SHP77 (cell line): Measurements from ENCODE around the gene RAD51D.
"Not testable (repeated sequence)": the region's sequence is repeated elsewhere in the genome, so short reads cannot be mapped to it uniquely, and the experiment has no call there.

Source experiments
- DNase-seq, 2 experiments: peaks; one replicate each; lab custom pipeline; 2025; lab: John Stamatoyannopoulos, UW

RAD51D gene

DNA sequence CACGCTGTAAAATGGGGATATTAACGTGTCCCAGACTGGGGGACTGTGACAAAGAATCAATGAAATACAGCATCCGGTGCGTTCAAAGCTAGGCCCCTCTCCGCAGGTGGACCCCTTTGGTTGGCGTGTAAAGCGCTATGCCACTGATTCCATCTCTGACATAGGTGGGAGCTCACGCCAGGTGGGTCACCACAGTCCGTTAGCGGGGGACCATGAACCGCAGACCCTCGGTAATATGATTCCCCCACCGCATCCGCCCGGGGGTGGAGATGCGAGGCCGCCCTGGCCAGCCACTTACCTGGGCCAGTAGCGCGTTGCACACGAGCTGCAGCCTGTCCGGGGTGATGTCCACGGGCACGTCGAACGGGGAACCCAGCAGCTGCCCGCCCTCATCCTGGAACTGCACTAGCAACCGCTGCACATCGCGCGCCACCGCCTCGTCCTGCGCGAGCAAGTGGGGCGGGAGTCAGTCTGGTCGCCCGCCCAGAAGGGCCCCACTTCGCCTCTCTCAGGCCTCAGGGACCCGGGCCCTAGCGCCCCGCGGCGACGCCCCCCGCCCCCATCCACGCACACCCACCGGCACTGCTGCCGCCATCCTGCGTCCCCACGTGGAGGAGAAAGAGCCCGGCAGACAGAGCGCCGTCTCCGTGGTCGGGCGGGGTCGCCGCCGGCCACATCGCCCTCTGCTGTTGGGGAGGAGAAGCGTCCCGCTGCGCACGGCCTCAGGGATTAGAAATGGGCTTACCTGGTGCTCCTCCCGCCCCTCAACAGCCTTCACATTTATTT is 22.2 kb upstream of the RAD51D start, which contains the start of gene NLE1:
Gene NLE1 (minus strand): TSS at position 623 of the 786 bp plus-strand sequence. CDS start 28 bp downstream, at position 595.
- DNase-seq, result peak; percentile 60 to 62

DNA sequence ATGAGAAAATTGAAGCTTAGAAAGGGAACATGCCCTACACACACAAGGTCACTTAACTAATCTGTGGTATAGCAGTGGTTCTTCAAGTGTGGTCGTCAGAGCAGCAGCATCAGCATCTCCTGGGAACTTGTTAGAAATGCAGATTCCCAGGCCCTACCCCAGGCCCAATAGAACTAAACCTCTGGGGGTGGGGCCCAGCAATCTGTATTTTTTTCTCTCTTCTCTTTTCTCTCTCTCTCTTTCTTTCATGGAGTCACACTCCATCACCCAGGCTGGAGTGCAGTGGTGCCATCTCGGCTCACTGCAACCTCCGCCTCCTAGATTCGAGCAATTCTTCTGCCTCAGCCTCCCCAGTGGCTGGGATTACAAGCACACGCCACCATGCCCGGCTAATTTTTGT is 18.6 kb upstream of the RAD51D start:
- no peak for DNase-seq

DNA sequence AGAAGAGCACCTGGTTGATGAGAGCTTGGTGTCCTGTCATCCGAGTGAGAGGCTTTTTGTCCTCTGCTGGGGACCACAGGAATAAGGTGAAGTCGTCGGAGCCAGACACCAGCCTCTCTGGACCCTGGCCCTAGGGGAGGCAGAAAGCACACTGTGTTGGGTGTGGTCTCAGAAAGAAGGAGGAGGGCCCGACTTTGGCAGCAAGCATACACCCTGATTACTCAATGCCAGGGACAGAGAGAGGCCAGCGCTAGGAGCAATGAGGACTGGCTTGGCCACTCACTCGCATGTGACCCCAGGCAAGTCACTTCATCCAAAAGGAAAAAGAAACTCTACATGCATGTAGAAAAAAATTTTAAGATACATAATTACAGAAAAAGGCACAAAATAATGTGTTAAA is 15.7 kb upstream of the RAD51D start:
- no peak for DNase-seq

DNA sequence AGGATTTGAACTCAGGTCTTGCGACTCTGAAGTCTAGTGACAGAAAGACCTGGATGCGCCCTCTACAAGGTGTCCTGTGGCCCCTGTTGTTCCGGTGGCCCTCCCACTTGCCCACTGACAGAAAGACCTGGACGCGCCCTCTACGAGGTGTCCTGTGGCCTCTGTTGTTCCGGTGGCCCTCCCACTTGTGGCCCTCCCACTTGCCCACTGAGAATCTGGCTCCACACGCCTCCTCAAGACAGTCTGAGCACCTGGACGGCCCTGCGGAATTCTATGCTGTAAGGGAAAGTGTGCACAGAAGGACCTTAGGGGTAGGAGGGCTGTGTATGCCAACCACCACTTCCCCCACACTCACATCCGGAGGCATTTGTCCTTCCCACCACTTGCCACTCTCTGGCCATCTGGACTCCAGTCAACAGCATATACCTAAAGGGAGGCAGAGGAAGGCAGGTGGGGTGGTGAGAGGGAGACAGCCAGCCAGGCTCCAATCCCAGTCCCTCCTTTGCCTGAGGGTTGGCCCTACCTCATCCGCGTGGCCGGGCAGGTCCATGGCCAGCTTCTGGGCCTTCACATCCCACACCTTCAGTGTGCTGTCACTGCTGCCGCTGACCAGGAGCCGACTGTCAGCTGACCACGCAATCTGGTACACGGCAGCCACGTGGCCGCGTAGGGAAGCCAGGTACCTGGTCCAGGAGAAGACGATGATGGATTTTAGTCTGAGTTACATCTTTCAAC is 13.3 kb upstream of the RAD51D start:
- DNase-seq, result no peak

DNA sequence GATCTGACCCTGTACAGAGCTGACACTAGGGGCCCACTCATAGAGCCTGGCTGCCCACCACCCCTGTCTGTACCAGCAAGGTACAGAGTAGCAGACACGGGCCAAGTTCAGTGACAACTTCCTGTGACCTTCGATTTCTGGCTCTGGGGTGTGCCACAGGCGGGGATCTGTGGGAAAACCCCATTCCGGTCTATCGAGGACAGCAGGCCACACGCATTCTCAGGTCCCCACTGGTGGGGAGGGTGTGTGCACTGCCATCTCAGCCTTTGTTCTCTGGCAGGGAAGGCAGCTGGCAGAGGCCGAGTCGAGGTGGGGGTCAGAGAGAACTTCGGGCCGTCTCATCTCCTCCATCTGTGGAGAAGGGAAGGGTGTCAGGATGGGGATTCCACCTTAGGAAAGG is 12.4 kb upstream of the RAD51D start:
- DNase-seq, result no peak

DNA sequence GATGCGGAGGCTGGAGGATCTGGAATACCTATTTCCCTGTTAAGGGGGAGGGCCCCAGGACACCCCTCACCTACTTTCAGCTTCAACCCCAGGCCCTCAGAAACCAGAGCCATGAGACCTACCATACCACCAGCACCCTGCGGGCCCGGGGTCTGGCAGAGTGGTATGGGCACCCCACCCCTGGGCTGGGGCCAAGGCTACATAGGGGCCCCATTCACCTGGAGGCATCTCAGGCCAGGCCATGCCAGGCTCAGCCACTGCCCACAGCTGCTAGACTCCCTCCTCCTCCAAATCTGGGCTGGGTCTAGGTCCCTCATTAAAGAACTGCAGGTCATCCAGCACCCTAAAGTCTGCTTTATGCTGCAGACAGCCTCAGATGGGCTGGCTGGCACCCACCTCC is 10.7 kb upstream of the RAD51D start:
- no peak for DNase-seq

DNA sequence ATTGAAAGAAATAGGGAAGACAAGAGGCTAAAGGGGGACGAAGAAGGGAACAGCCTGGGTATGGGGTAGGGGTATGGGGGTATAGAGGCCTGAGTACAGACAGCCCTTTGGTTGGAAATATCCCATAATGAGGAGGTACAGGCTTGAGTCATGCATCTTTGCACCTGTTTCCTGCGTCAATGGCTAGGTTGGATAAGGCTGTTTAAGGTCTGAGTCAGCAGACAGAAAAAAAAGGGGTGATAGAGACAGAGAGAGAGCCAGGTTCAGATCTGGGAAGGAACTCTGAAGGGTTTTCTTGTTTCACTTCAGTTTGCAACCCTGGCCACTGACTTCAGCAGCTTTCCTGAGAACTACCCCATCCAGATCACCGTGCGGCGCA is 10.3 kb upstream of the RAD51D start:
- DNase-seq, result no peak

DNA sequence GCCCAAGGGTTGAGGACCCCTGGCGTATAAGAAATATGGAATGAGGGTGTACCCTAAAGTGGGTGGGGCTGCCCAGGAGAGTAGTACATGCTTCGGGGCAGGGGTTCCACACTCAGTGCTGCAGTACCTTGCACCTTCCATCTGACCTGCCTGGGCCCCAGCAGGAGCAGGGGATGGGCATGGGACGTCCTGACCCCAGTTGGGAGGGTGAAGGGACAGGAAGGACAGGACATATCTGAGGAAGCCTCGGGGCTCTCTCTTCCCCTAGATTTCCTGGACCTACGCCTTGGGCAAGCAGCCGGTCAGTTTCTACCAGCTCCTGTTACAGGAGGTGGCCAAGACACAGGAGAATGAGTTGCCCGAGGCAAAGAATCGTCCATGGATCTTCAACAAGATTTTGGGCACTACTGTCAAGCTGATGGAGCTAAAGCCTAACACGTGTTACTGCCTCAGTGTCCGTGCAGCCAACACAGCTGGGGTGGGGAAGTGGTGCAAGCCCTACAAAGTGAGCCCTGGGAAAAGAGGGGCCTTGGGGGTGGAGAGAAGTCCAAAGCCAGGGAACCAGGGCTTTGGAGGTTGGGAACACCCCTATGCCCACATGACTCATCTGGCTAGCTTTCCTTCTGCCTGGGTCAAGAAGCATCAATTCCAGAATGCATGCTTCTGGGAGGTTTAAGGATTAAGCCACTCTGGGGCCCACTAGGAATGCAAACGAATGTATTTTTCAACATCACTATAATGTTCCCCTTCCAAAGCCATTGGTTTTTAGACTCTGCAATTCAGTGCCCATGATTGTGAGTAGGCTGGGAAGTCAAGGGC is 9.7 kb upstream of the RAD51D start:
- no peak for DNase-seq

DNA sequence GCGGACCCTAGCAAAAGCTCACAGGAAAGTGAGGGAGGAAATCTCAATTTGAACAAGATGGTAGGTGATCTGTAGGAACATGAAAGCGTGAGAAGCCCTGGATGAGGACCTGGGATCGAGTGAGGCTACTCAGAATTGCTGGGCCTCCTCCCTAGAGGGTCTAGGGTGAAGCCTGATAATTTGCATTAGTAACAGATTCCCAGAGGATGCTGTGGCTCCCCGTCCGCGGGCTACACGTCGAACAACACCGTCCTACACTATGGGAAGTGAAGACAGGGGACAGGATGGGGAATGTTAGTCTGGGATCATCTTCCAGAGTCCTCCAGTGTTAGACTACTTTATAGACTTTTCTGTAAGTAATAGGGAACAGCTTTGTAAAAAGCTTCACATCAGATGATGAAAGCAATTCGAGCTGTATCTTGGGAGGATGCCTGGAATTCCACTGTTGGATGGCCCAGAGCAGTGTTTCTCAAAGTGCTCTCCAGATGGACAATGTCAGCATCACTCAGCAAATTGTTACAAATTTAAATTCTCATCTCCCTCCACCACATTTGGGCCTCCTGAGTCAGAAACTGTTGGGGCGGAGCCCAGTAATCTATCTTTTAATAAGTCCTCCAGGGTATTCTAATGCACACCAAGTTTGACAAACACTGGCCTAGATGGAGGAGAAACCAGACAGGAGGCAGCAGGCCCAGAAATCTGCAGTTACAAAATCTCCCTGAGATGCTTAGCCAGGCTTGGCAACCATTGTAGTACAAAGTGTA is 8.3 kb upstream of the RAD51D start:
- no peak for DNase-seq

DNA sequence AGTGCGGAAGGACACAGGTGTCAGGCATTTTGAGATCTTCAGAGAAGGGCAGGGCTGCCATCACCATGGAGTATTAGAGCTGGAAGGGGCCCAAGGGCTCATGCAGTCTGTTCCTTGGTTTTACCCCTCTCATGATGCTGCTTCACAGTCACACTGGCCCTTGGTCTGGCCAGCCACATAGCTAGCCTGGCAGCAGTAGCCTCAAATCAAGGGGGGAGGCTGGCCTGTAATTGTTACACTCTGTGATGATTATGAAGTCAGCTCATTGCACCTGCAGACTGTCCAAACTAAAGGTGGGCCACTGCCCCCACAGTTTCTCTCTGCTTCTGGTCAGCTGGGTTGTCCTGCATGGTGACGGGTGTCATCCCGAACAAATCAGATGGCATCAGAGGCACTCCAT is 1.7 kb upstream of the RAD51D start, which contains the start of gene FNDC8:
Gene FNDC8 (plus strand): TSS at position 301 of the 400 bp plus-strand sequence. CDS start 79 bp downstream, at position 380.
- no peak for DNase-seq

DNA sequence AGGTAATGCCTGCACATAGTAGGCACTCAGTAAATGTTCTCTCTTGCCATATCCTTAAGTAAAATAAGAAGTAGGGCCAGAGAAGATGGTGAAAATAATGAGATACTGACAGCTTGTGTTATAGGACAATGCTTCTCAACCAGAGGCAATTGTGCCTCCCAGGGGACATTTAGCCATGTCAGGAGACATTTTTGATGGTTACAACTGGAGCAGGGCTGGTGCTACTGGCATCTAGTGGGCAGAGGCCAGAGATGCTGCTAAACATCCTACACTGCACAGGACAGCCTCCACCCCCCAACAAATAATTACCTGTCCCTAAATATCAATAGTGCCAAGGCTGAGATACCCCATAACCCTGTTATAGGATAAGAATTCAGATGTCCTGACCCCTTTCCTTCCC is 1.7 kb downstream of the RAD51D start:
- DNase-seq, result no peak

DNA sequence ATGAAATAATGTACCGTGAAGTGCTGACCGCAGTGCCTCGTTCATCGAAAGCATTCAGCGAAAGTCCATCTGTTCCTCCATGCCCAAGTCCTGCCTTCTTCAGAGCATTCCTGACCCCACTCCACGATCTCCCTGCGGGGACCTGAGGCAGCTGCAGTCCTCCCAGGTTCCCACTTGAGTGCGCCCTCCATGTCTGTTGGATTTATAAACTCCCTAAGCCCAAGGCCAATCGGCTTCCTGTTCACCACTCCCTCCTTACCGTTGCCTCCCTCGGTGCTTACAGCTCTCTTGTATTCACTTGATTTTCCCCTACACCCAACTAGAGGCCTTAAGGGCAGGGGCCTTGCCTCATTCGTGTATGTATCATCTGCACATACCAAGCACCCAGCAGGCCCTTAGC is 2.8 kb downstream of the RAD51D start:
- DNase-seq, result no peak

DNA sequence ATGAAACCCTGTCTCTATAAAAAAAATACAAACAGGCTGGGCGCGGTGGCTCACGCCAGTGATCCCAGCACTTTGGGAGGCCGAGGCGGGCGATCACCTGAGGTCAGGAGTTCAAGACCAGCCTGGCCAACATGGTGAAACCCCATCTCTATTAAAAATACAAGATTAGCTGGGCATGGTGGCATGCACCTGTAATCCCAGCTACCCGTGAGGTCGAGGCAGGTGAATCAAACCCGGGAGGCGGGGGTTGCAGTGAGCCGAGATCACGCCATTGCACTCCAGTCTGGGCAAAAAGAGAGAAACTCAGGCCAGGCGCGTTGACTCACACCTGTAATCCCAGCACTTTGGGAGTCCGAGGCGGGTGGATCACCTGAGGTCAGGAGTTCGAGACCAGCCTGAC is 8.9 kb downstream of the RAD51D start:
- not testable (repeated sequence) for DNase-seq

DNA sequence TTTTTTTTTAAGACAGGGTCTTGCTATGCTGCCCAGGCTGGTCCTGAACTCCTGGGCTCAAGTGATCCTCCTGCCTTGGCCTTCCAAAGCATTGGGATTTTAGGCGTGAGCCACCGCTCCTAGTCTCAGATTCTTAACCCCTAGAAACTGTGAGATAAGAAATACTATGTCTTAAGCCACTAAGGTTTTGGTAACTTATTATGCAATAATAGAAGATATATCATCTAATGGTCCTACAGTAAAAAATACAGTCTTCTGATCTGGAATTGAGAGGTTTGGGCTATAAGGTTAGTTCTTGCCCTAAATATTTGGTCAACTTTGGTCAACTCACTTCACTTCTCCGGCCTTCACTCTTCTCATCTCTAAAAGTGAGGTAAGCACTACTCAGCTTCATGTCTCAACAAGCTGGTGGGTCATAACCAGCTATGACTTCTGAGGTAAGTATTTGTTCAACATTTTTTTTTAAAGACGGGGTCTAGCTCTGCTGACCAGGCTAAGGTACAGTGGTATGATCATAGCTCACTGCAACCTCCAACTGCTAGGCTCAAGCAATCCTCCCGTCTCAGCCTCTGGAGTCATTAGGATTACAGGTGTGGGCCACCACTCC is 14.7 kb downstream of the RAD51D start:
- no peak for DNase-seq

DNA sequence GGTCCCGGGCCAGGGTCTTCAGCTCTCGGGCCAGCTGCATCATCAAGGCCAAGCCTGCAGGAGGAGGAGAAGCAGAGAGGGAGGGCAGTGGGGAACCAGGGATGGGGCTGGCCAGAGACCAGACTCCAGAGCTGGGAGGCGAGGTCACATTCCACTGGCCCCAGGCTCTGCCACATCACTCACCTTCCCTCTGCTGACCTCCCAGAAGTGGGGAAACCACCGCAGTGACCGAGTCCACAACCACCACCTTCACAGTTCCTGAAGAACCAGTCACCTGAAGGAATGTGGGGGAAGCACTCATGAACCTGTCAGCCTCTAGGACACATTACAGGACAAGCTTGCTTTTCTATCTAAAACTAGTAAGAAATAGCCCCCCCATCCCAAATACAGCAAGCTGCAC is 16.4 kb downstream of the RAD51D start:
- DNase-seq, result no peak

DNA sequence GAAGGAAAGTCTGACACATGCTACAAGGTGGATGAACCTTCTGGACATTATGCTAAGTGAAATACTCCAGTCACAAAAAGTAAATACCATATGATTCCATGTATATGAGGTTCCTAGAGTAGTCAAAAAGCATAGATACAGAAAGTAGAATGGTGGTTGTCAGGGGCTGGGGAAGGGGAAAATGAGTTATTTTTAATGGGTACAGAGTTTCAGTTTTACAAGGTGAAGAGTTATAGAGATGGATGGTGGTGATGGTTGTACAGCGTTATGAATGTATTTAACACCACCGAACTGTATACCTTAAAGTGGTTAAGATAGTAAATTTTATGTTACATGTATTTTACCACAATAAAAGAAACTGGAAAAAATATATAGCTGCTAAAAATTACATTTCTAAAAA is 17.9 kb downstream of the RAD51D start:
- no peak for DNase-seq

DNA sequence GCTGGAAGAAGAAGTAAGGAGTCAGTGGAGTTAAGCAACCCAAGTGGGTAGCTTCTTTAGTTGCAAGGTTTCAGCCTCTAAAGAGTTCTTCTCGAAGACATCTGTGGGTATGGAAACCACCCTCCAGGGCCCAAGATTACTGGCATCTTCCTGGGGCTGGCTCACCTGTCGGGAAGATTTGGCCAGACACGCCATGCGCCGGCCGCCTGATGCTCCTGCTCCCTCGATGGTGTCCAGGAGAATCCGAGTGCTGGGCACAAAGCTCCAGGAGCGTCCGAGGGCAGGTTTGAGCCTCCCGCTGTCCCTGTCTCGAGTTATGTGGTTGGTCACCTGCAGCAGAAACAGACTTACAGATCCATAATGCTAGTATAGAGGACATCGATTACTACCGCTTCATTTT is 18.6 kb downstream of the RAD51D start:
- DNase-seq, result no peak

DNA sequence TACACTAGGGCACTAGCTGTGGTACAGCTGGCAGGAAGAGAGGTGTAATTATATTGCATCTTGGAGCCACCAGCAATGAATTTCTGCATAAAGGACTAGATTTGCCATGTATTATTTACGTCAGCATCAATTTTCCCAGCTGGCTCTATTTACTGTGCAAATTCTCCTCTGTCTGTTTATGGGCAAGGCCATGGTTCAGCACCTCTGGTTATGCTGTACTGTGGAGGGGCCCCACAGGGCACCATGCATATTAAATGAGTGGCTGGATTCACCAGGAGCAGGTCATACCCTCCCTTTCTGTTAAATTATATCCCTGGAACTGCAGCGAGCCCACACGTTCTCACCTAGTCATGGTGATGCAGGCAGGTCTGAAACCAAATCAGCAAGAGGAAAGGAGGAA is 19.8 kb downstream of the RAD51D start:
- DNase-seq, result no peak

DNA sequence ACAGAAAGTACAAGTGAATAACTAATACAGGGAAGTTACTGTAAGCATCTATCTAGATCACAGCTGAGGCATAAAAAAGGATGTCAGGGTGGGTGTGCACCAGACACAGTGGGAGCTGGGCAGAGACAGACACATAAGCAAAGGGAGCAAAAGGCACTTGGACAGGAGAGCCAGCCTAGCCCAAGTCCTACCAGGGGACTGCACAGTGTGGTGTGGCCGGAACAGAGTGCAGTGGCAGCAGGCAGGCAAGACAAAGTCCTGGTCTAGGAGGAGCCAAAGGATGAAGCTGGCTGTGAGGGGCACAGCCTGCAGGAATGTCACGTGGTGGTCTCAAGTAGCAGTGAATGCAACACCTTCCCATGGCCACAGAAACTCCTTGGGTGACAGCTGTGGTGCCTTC is 21.9 kb downstream of the RAD51D start:
- no peak for DNase-seq

DNA sequence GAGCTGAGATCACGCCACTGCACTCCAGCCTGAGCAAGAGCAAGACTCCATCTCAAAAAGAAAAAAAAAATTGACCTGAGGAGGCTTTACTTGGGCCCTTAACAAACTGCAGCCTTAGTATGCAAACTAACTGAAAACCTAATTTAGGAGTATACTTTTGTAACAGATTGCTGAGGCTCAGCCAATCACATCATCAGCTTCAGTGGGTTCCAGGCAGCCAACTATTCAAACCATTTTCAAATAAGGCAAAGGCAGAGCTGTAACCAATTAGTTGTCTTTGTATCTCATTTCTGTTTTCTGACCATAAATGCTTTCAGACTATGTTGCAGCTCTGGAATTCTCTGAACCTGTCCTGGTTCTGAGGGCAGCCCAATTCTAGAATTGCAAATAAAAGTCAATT is 23.9 kb downstream of the RAD51D start:
- DNase-seq, result no peak

DNA sequence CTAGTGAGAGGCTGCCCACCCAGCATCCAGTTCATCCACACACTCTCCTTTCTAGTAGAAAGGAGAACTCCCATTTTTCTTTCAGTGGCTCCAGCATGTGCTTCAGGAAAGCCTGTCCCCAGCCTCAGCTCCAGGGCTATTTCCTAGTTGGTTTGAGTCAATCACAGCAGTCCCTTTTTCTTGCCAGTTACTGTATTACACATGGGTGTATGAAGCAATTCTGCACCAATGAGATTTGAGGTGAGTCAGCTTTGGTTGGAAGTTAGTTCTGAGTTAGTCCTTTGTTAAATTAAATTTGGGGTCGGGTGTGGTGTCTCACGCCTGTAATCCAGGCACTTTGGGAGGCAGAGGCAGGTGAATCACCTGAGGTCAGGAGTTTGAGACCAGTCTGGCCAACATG is 24.8 kb downstream of the RAD51D start:
- no peak for DNase-seq
